GM12878 (cell line): Measurements from ENCODE around the gene EIF4B. TPM values are rescaled to one million over a fixed set of nuclear protein-coding genes. Genes with fewer than 3 reads are reported as not detected.

Source experiments
- ATAC-seq: fragments of 200-7000 bp; cut with Tn5 transposase; 3 replicates; pipeline ENCODE4 v1.9.1; 2020; ENCODE audit warnings: mild to moderate bottlenecking, moderate library complexity
- BruUV-seq: library from RNA; stranded (reverse); fragments of 400-500 nt; replicated peaks from 2 replicates; lab custom pipeline; 2021; lab: Mats Ljungman, UMichigan
- CTCF ChIA-PET: fragments of 300-600 bp; sonication (Branson Sonifier 250); formaldehyde crosslinking; extraction: SDS; loops from one replicate; lab custom pipeline; 2021; ENCODE audit warnings: inconsistent platforms; lab: Yijun Ruan, JAX
- POLR2A ChIA-PET: fragments of 350-600 bp; formaldehyde crosslinking; extraction: SDS; loops from one replicate; lab custom pipeline; 2021; ENCODE audit warnings: inconsistent platforms; lab: Charles Lee
- RAD21 ChIA-PET: fragments of 300-600 bp; sonication (Branson Sonifier 250); formaldehyde crosslinking; loops from one replicate; lab custom pipeline; 2023; ENCODE audit warnings: antibody characterized with exemption; ENCODE audit not compliant: unreplicated experiment; lab: Charles Lee
- SMC1A ChIA-PET: fragments of 300-600 bp; sonication (Branson Sonifier 250); formaldehyde crosslinking; loops from one replicate; lab custom pipeline; 2023; ENCODE audit not compliant: unreplicated experiment, uncharacterized antibody; lab: Charles Lee
- DNase-seq: peaks from one replicate; pipeline ENCODE4 v3.0.0-alpha.2; 2011; ENCODE audit warnings: low read depth, low spot score
- FAIRE-seq: peaks from 3 replicates; lab custom pipeline; 2011; peaks lifted over from hg19 to GRCh38; lab: Jason Lieb, UNC
- H2AFZ ChIP-seq: 2 replicates; pipeline ENCODE4 v1.6.0; 2011; ENCODE audit warnings: low read depth, low read length, control low read depth; ENCODE audit not compliant: control insufficient read depth
- H3K27ac ChIP-seq: 2 replicates; pipeline ENCODE4 v1.5.1; 2011; ENCODE audit warnings: control low read depth; ENCODE audit not compliant: control insufficient read depth, insufficient read depth
- H3K27me3 ChIP-seq, 2 experiments: replicated peaks in 1 of 2; 2 replicates each; pipeline versions ENCODE4 v1.6.0 to v1.6.1; 2011; ENCODE audit warnings: low read length in 1 of 2; ENCODE audit not compliant: control insufficient read depth in 2 of 2, insufficient read depth in 2 of 2
- H3K36me3 ChIP-seq, 2 experiments: 2 replicates each; pipeline ENCODE4 v1.5.1; 2011; ENCODE audit warnings: low read length in 1 of 2; ENCODE audit not compliant: control insufficient read depth in 2 of 2, insufficient read depth in 2 of 2
- H3K4me1 ChIP-seq: 2 replicates; pipeline ENCODE4 v1.6.1; 2011; ENCODE audit warnings: mild to moderate bottlenecking, low read length, moderate library complexity, mixed read lengths; ENCODE audit not compliant: control insufficient read depth, insufficient read depth
- H3K4me2 ChIP-seq: 2 replicates; pipeline ENCODE4 v1.6.0; 2011; ENCODE audit warnings: control low read depth; ENCODE audit not compliant: control insufficient read depth, insufficient read depth
- H3K4me3 ChIP-seq: fragments of 200-600 bp; sonication (generic); 2 replicates; pipeline ENCODE4 v1.5.1; 2016
- H3K79me2 ChIP-seq: 2 replicates; pipeline ENCODE4 v1.6.0; 2011; ENCODE audit warnings: low read length; ENCODE audit not compliant: control insufficient read depth, insufficient read depth
- H3K9ac ChIP-seq: 2 replicates; pipeline ENCODE4 v1.8.0; 2011; ENCODE audit warnings: low read length, control low read depth, mixed read lengths; ENCODE audit not compliant: control insufficient read depth, insufficient read depth
- H3K9me3 ChIP-seq: replicated peaks from 3 replicates; pipeline ENCODE4 v1.5.1; 2011; ENCODE audit warnings: mild to moderate bottlenecking, low read length; ENCODE audit not compliant: control insufficient read depth, insufficient read depth
- H4K20me1 ChIP-seq: 2 replicates; pipeline ENCODE4 v1.6.0; 2011; ENCODE audit not compliant: control insufficient read depth, insufficient read depth
- DPF2 ChIP-seq: fragments of 450-650 bp; IDR thresholded peaks from 2 replicates; pipeline ENCODE4 v1.6.1; 2017; ENCODE audit warnings: mild to moderate bottlenecking
- KAT2A ChIP-seq: conservative IDR thresholded peaks from 2 replicates; pipeline ENCODE4 v1.6.1; 2011; ENCODE audit warnings: low read depth, low read length; ENCODE audit not compliant: control insufficient read depth
- MTA3 ChIP-seq: IDR thresholded peaks from 2 replicates; pipeline ENCODE4 v1.6.1; 2012; ENCODE audit warnings: low read length, inconsistent platforms, borderline replicate concordance
- MYC ChIP-seq: IDR thresholded peaks from 2 replicates; pipeline ENCODE4 v1.6.1; 2011; ENCODE audit warnings: mild to moderate bottlenecking, low read length, moderate library complexity, inconsistent platforms; ENCODE audit not compliant: insufficient read depth, insufficient replicate concordance, insufficient read length, severe bottlenecking
- PAX5 ChIP-seq: IDR thresholded peaks from 2 replicates; pipeline ENCODE4 v1.6.1; 2011; ENCODE audit warnings: low read depth, low read length, borderline replicate concordance
- SIX5 ChIP-seq: IDR thresholded peaks from 2 replicates; pipeline ENCODE4 v1.6.1; 2011; ENCODE audit warnings: mild to moderate bottlenecking, low read depth, low read length, moderate library complexity; ENCODE audit not compliant: severe bottlenecking
- WGBS: methylation state at CpG from one replicate; pipeline ENCODE4 v1.1.6; 2016; ENCODE audit warnings: low lambda C conversion rate; ENCODE audit not compliant: insufficient replicate concordance, insufficient coverage; ENCODE audit errors: missing lambda C conversion rate; 5-methylcytosine and 5-hydroxymethylcytosine counted together
- in situ Hi-C: fragments of 300-500 bp; cut with MboI; formaldehyde crosslinking; loops from 9 replicates; pipeline ENCODE4 v1.14.3; 2018; ENCODE audit warnings: mixed read lengths
- intact Hi-C: fragments of 100-400 bp; cut with micrococcal nuclease; formaldehyde crosslinking; loops from one replicate; pipeline ENCODE4 v1.14.2; 2022; ENCODE audit not compliant: unreplicated experiment
- polyA plus RNA-seq, 11 experiments: library from polyadenylated mRNA; depleted of rRNA in 4 of 11; unstranded in 6 of 11; stranded (reverse) in 5 of 11; fragments of >200 nt; fragmentation: Nextera tagmentation in 4 of 11; fragmentation: Illumina TruSeq in 1 of 11; extraction: Ambion mirVana in 4 of 11; extraction: Trizol in 1 of 11; gene quantifications; 1 replicate in 1 of 11; 2 replicates in 10 of 11; pipeline versions ENCODE4 v1.2.1 to v1.2.3, GENCODE V29; 2011 to 2016; ENCODE audit warnings: inconsistent platforms in 2 of 11, missing spikeins in 2 of 11, low read depth in 1 of 11
- total RNA-seq, 4 experiments: library from RNA; depleted of rRNA in 3 of 4; stranded (reverse); fragments of >200 nt in 3 of 4; fragmentation: Illumina TruSeq in 1 of 4; extraction: Trizol in 1 of 4; gene quantifications; 2 replicates each; pipeline versions ENCODE4 v1.2.1 to v1.2.3, GENCODE V29; 2013 to 2021
- TF ChIP-seq, protein P1 (sequence below): fragments of 450-650 bp; IDR thresholded peaks from 2 replicates; pipeline ENCODE4 v1.6.1; 2017; ENCODE audit warnings: mild to moderate bottlenecking, moderate library complexity

Gene EIF4B
- total and polyA plus RNA-seq, 10 of the 15 experiments (the other 5 are each of a cell fraction or from before 2014, with no cell fraction given) = 123 to 752 (median 431) TPM

GRCh38 chr12:53044896-53045695, 38.8 kb downstream of the EIF4B start (continued):
- TF ChIP-seq PAX5 = no peak
- no peak for TF ChIP-seq SIX5
- TF ChIP-seq MYC = no peak
- TF ChIP-seq KAT2A = no peak
- TF ChIP-seq MTA3 = no peak
- TF ChIP-seq, protein P1, sequence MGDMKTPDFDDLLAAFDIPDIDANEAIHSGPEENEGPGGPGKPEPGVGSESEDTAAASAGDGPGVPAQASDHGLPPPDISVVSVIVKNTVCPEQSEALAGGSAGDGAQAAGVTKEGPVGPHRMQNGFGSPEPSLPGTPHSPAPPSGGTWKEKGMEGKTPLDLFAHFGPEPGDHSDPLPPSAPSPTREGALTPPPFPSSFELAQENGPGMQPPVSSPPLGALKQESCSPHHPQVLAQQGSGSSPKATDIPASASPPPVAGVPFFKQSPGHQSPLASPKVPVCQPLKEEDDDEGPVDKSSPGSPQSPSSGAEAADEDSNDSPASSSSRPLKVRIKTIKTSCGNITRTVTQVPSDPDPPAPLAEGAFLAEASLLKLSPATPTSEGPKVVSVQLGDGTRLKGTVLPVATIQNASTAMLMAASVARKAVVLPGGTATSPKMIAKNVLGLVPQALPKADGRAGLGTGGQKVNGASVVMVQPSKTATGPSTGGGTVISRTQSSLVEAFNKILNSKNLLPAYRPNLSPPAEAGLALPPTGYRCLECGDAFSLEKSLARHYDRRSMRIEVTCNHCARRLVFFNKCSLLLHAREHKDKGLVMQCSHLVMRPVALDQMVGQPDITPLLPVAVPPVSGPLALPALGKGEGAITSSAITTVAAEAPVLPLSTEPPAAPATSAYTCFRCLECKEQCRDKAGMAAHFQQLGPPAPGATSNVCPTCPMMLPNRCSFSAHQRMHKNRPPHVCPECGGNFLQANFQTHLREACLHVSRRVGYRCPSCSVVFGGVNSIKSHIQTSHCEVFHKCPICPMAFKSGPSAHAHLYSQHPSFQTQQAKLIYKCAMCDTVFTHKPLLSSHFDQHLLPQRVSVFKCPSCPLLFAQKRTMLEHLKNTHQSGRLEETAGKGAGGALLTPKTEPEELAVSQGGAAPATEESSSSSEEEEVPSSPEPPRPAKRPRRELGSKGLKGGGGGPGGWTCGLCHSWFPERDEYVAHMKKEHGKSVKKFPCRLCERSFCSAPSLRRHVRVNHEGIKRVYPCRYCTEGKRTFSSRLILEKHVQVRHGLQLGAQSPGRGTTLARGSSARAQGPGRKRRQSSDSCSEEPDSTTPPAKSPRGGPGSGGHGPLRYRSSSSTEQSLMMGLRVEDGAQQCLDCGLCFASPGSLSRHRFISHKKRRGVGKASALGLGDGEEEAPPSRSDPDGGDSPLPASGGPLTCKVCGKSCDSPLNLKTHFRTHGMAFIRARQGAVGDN = no peak

- Histone ChIP-seq H4K20me1 (no peaks in the 10 kb centered on the region), H3K4me3 (no peak overlapping the region), H3K79me2 (no peaks in the 10 kb centered on the region), H3K4me1 (peaks cover 15% of the 10 kb centered on the region), H3K36me3 (no peaks in the 10 kb centered on the region; a peak in 1 of 4 replicates), H3K27ac (no peak overlapping the region), H3K27me3 (no peaks in the 10 kb centered on the region), H3K9ac (no peak overlapping the region), H3K4me2 (no peak overlapping the region), H3K9me3 (no peaks in the 10 kb centered on the region), H2AFZ (no peak overlapping the region)
- POLR2A ChIA-PET = no interaction called here
- DNase-seq = no peak
- no peak for FAIRE-seq
- SMC1A ChIA-PET = interaction anchor here (1.2 kb wide), 1 partner anchor 9 kb away, joined by 3 read pairs; no protein-coding TSS in a partner anchor
- ATAC-seq = no peak
- no TSS peak for BruUV-seq
- RAD21 ChIA-PET = no interaction called here
- CTCF ChIA-PET = interaction anchor here (0.9 to 1.5 kb wide), 4 partner anchors 15 to 57 kb away, joined by 3 to 9 read pairs (median 5); partner anchors contain the start of gene SOAT2
- no peak for TF ChIP-seq DPF2
- in situ Hi-C loops = no loop called here
- whole genome bisulfite sequencing = 58% methylated on average over 5 of the region's 5 CpGs
- intact Hi-C loops = no loop called here
These were observed 39.4 kb downstream of the EIF4B start for GRCh38 chr12:53045696-53046045.
